ENCODE results near the gene CAMKV. TPM values are rescaled to one million over a fixed set of nuclear protein-coding genes. Genes with fewer than 3 reads are reported as not detected.
A peak's percentile ranks its signal among the peaks of the same experiment; 100 is the strongest.
"Not testable (repeated sequence)": the region's sequence is repeated elsewhere in the genome, so short reads cannot be mapped to it uniquely, and the experiment has no call there.

The CAMKV gene
- total RNA-seq, 1 donor from 2014 or later: not detected

- DNase-seq (ENCODE audit: low read depth): no peak
- H3K27me3 ChIP-seq (ENCODE audit: control insufficient read depth, insufficient read depth, low read length): no peaks in the 10 kb centered on the region
- TF ChIP-seq CTCF (IDR thresholded peaks at IDR 0.05; ENCODE audit: insufficient read depth, low read length, poor library complexity, severe bottlenecking): no peak
- no peaks in the 10 kb centered on the region for H3K36me3 ChIP-seq (ENCODE audit: control insufficient read depth, insufficient read depth, low read length)
- H3K4me3 ChIP-seq (ENCODE audit: low read depth, low read length): no peak overlapping the region
Observed at GRCh38 chr3:49911611-49912010, 41.9 kb upstream of the CAMKV start.

GRCh38 chr3:49911124-49911420 is 41.4 kb upstream of the CAMKV start:
- Histone ChIP-seq H3K27me3 (ENCODE audit: control insufficient read depth, insufficient read depth, low read length) (no peaks in the 10 kb centered on the region), H3K4me3 (ENCODE audit: low read depth, low read length) (no peak overlapping the region), H3K36me3 (ENCODE audit: control insufficient read depth, insufficient read depth, low read length) (no peaks in the 10 kb centered on the region)
- no peak for DNase-seq (ENCODE audit: low read depth)
- TF ChIP-seq CTCF (IDR thresholded peaks at IDR 0.05; ENCODE audit: insufficient read depth, low read length, poor library complexity, severe bottlenecking): no peak

GRCh38 chr3:49910409-49911123 is 40.9 kb upstream of the CAMKV start:
- Histone ChIP-seq H3K4me3 (ENCODE audit: low read depth, low read length) (no peak overlapping the region), H3K27me3 (ENCODE audit: control insufficient read depth, insufficient read depth, low read length) (no peaks in the 10 kb centered on the region), H3K36me3 (ENCODE audit: control insufficient read depth, insufficient read depth, low read length) (no peaks in the 10 kb centered on the region)
- TF ChIP-seq CTCF (IDR thresholded peaks at IDR 0.05; ENCODE audit: insufficient read depth, low read length, poor library complexity, severe bottlenecking): no peak
- DNase-seq (ENCODE audit: low read depth): no peak

GRCh38 chr3:49908373-49909199 is 38.9 kb upstream of the CAMKV start:
- H3K36me3 ChIP-seq (ENCODE audit: control insufficient read depth, insufficient read depth, low read length): no peaks in the 10 kb centered on the region
- no peak overlapping the region for H3K4me3 ChIP-seq (ENCODE audit: low read depth, low read length)
- TF ChIP-seq CTCF (IDR thresholded peaks at IDR 0.05; ENCODE audit: insufficient read depth, low read length, poor library complexity, severe bottlenecking): no peak
- no peak for DNase-seq (ENCODE audit: low read depth)
- H3K27me3 ChIP-seq (ENCODE audit: control insufficient read depth, insufficient read depth, low read length): no peaks in the 10 kb centered on the region

GRCh38 chr3:49906073-49906743 is 36.5 kb upstream of the CAMKV start:
- Histone ChIP-seq H3K27me3 (ENCODE audit: control insufficient read depth, insufficient read depth, low read length) (no peaks in the 10 kb centered on the region), H3K36me3 (ENCODE audit: control insufficient read depth, insufficient read depth, low read length) (no peaks in the 10 kb centered on the region), H3K4me3 (ENCODE audit: low read depth, low read length) (no peak overlapping the region)
- peak; percentile 70 for TF ChIP-seq CTCF (IDR thresholded peaks at IDR 0.05; ENCODE audit: insufficient read depth, low read length, poor library complexity, severe bottlenecking)
- DNase-seq (ENCODE audit: low read depth): no peak

- not testable (repeated sequence) for H3K27me3 ChIP-seq (ENCODE audit: control insufficient read depth, insufficient read depth, low read length); DNase-seq (ENCODE audit: low read depth); H3K4me3 ChIP-seq (ENCODE audit: low read depth, low read length); H3K36me3 ChIP-seq (ENCODE audit: control insufficient read depth, insufficient read depth, low read length)
Observed at GRCh38 chr3:49904448-49904847, 34.7 kb upstream of the CAMKV start.

All from kidney epithelial cell (primary cell).